Kidney (tissue), 14 donors: ENCODE data around the gene LRRC8C. TPM values are rescaled to one million over a fixed set of nuclear protein-coding genes. Genes with fewer than 3 reads are reported as not detected.

Experiments
- DNase-seq, 5 donors: peaks; one replicate each; pipeline ENCODE4 v3.0.0-alpha.2; 2013 to 2020
- FAIRE-seq: peaks from 2 replicates; lab custom pipeline; 2012; peaks lifted over from hg19 to GRCh38; lab: Jason Lieb, UNC
- H3K27ac ChIP-seq, 2 donors: one replicate each; pipeline ENCODE4 v1.7.0; 2013; ENCODE audit warnings: low read depth in 2 of 2, low read length in 2 of 2, inconsistent platforms in 1 of 2
- H3K27me3 ChIP-seq: one replicate; pipeline ENCODE4 v1.7.1; 2013; ENCODE audit warnings: low read length, inconsistent platforms; ENCODE audit not compliant: control insufficient read depth, insufficient read depth
- H3K36me3 ChIP-seq, 3 donors: one replicate each; pipeline versions ENCODE4 v1.7.0 to v1.7.1; 2013; ENCODE audit warnings: low read length in 3 of 3, control low read depth in 1 of 3, inconsistent platforms in 1 of 3; ENCODE audit not compliant: insufficient read depth in 3 of 3, control insufficient read depth in 2 of 3
- H3K4me1 ChIP-seq, 3 donors: one replicate each; pipeline versions ENCODE4 v1.7.0 to v1.7.1; 2013; ENCODE audit warnings: low read length in 3 of 3, inconsistent platforms in 1 of 3, low read depth in 1 of 3; ENCODE audit not compliant: control insufficient read depth in 2 of 3, insufficient read depth in 2 of 3
- H3K4me3 ChIP-seq, 3 donors: one replicate each; pipeline versions ENCODE4 v1.7.0 to v1.8.1; 2013; ENCODE audit warnings: low read length in 3 of 3, control low read depth in 1 of 3, inconsistent platforms in 1 of 3
- H3K9ac ChIP-seq, 3 donors: one replicate each; pipeline versions ENCODE4 v1.7.0 to v1.7.1; 2013; ENCODE audit warnings: low read length in 3 of 3, control low read depth in 1 of 3, inconsistent platforms in 1 of 3
- H3K9me3 ChIP-seq, 3 donors: one replicate each; pipeline versions ENCODE4 v1.7.0 to v1.7.1; 2013; ENCODE audit warnings: low read length in 3 of 3, control low read depth in 1 of 3, inconsistent platforms in 1 of 3; ENCODE audit not compliant: control insufficient read depth in 2 of 3, insufficient read depth in 1 of 3
- CTCF ChIP-seq: IDR thresholded peaks from 3 replicates; pipeline ENCODE4 v1.5.1; 2012; ENCODE audit warnings: mild to moderate bottlenecking, moderate library complexity, borderline replicate concordance; ENCODE audit not compliant: insufficient read depth; ENCODE audit errors: extremely low read depth
- intact Hi-C: fragments of 100-400 bp; cut with DNase I; formaldehyde crosslinking; loops from one replicate; pipeline ENCODE4 v1.11.1; 2022
- polyA plus RNA-seq: library from polyadenylated mRNA; stranded (reverse); fragments of 350-450 nt; fragmentation: Illumina TruSeq; extraction: RNeasy Lipid Tissue Mini Kit (QIAGEN cat#74804); gene quantifications from one replicate; pipeline ENCODE4 v1.2.3, GENCODE V29; 2014; ENCODE audit warnings: low read depth, low replicate concordance; ENCODE audit not compliant: insufficient read depth
- total RNA-seq: library from RNA; stranded (reverse); fragmentation: NEBNext Ultra II Directional; extraction: Animal tissue kit (Norgen Biotek cat#: 25700); gene quantifications from one replicate; pipeline ENCODE4 v1.2.1, GENCODE V29; 2021
- donor health status: control.
- donor health status: control.
- donor health status: control.
- donor health status: control.
- donor health status: control.
- donor health status: DM: yes; HTN: yes; CAD: no.
- donor health status: Normal renal cell carcinoma (clear cell type).

The LRRC8C gene
- total and polyA plus RNA-seq, 2 donors from 2014 or later = 2.6 to 12.7 TPM

DNA sequence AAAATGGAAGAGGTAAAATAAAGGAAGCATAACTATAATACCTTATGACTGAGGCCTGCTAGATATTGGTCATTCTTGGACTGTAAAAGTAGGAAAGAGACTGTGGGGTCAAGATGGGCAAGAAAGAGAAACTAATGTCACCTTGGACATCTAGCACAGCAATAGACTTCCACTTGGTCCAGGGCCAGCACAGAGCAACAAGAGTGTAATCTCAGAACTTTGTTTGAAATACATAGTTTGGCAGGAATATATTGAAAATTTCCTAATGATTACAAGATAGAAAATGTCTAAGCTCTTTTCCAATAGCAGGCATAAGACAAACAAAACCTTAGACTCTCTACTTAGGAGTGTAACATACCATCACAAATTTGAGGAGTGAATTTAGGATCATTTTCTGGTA lies 4.6 kb downstream of the LRRC8C start:
- H3K4me3 ChIP-seq = no peak overlapping the region
- H3K9ac ChIP-seq = no peak overlapping the region
- no peaks in the 10 kb centered on the region for H3K36me3 ChIP-seq
- H3K4me1 ChIP-seq = peaks cover 0 to under 1% (median 0%) of the 10 kb centered on the region in 3 donors
- FAIRE-seq (no peak), DNase-seq (no peak)
- no peaks in the 10 kb centered on the region for H3K27me3 ChIP-seq
- no peak for TF ChIP-seq CTCF
- no peak overlapping the region for H3K27ac ChIP-seq
- no peaks in the 10 kb centered on the region for H3K9me3 ChIP-seq
- intact Hi-C loops = no loop called here

DNA sequence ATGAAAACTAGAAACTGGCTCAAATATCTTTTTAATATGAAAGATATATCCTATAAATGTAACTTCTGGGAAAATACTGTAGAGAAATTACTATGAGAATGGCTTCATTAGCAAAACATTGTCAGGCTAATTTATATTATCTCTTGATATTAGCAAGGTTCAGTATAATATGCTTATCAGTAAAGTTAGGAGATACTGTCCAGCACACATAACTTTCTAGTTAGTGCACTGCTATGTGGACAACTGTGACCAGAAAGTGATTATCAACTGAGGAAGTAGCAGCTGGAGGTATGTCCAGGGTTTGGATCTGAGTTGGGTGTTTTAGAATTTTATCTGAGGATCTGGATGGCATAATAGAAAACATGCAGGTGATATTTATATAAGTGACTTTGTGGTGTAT lies 7.5 kb downstream of the LRRC8C start:
- Histone ChIP-seq H3K27me3 (no peaks in the 10 kb centered on the region), H3K4me1 (no peaks in the 10 kb centered on the region), H3K4me3 (no peak overlapping the region), H3K9me3 (no peaks in the 10 kb centered on the region), H3K9ac (no peak overlapping the region), H3K27ac (no peak overlapping the region), H3K36me3 (no peaks in the 10 kb centered on the region)
- no peak for FAIRE-seq
- intact Hi-C loops = no loop called here
- no peak for DNase-seq
- no peak for TF ChIP-seq CTCF

- Histone ChIP-seq H3K27ac (no peak overlapping the region), H3K9ac (no peak overlapping the region), H3K4me3 (no peak overlapping the region), H3K27me3 (no peaks in the 10 kb centered on the region), H3K36me3 (no peaks in the 10 kb centered on the region), H3K4me1 (no peaks in the 10 kb centered on the region), H3K9me3 (no peaks in the 10 kb centered on the region)
- no peak for TF ChIP-seq CTCF
- intact Hi-C loops = no loop called here
- DNase-seq = no peak
- no peak for FAIRE-seq
Measured at GRCh38 chr1:89641781-89642180, 8.9 kb downstream of the LRRC8C start.

DNA sequence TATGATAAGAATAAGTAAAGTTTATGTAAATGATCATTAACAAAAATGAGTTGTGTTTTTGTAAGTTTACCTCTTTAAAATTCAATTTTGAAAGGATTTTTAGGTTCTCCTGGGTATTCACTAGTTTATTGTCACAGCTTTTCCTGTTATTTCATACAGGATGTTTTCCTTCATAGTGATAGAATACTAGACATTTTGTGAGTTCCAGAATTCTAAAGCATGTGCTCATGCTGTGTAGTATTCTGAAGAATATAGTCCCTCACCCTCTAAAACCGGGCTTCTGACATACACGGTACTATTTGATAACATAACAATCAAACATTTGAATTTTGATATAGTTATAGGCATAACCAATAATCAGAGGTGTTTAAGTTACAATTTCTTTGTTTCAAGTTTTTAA lies 10.7 kb downstream of the LRRC8C start:
- H3K9me3 ChIP-seq = no peaks in the 10 kb centered on the region
- no peak for DNase-seq
- H3K27me3 ChIP-seq = no peaks in the 10 kb centered on the region
- no peaks in the 10 kb centered on the region for H3K4me1 ChIP-seq
- no peak overlapping the region for H3K4me3 ChIP-seq
- intact Hi-C loops = no loop called here
- TF ChIP-seq CTCF = no peak
- H3K9ac ChIP-seq = no peak overlapping the region
- H3K36me3 ChIP-seq = no peaks in the 10 kb centered on the region
- peak overlapping the region in 1 of 2 donors; percentile 70 for H3K27ac ChIP-seq
- no peak for FAIRE-seq
